ENCODE measurements around the gene RRAS2.

DNA sequence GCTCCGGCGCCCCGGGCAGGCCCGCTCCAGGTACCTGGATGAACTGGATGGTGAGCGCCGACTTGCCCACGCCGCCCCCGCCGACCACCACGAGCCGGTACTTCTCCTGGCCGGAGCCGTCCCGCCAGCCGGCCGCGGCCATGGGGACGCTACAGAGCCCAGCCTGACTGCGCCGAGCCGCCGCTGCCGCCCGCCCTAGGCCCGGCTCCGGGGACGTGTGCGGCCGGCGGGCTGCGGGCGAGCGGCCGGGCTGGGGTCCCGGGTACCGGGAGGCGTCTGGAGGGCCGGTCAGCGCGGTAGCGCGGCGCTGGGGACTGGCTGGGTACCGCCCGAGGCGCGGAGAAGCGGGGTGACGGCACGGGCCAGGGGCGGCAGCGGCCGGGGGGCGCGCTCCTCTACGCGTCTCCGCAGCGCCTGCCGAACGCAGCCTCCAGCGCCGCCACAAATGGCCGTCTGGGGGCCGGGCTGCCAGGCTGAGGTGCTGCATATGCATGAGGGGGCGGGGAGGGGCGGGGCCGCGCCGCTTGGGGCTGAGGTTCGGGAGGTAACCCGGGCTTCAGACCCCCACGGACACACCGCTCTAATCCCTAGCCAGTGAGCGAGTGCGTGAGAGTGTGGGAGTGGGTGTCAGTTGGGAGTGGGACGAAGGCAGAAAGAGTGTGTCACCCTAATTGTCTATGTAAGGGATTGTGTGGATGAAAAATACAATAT, at the start of gene RRAS2:
- TF ChIP-seq FOSL1 (tag; conservative IDR thresholded peaks at IDR 0.05) = no peak
- TF ChIP-seq, protein P1, sequence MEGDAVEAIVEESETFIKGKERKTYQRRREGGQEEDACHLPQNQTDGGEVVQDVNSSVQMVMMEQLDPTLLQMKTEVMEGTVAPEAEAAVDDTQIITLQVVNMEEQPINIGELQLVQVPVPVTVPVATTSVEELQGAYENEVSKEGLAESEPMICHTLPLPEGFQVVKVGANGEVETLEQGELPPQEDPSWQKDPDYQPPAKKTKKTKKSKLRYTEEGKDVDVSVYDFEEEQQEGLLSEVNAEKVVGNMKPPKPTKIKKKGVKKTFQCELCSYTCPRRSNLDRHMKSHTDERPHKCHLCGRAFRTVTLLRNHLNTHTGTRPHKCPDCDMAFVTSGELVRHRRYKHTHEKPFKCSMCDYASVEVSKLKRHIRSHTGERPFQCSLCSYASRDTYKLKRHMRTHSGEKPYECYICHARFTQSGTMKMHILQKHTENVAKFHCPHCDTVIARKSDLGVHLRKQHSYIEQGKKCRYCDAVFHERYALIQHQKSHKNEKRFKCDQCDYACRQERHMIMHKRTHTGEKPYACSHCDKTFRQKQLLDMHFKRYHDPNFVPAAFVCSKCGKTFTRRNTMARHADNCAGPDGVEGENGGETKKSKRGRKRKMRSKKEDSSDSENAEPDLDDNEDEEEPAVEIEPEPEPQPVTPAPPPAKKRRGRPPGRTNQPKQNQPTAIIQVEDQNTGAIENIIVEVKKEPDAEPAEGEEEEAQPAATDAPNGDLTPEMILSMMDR (IDR thresholded peaks at IDR 0.05 in 2 of 3, conservative IDR thresholded peaks at IDR 0.05 in 1 of 3; ENCODE audit: insufficient read depth in 2 of 3, low read depth in 1 of 3, low read length in 3 of 3) = peak in 1 of 3 experiments; percentile 7; a peak in 1 of 6 replicates
- TF ChIP-seq CBX5 (IDR thresholded peaks at IDR 0.05; ENCODE audit: borderline replicate concordance, low read depth) = no peak
- TF ChIP-seq CREM (IDR thresholded peaks at IDR 0.05; ENCODE audit: low read depth) = peak; percentile 84
- TF ChIP-seq PHF8 (IDR thresholded peaks at IDR 0.05; ENCODE audit: borderline replicate concordance, low read length) = peak; percentile 71; the same call in 1 of the 2 replicates
- peak; percentile 80 for TF ChIP-seq POLR2AphosphoS5 (IDR thresholded peaks at IDR 0.05; ENCODE audit: control insufficient read depth, insufficient read depth, low read depth, low read length)
- no peak for TF ChIP-seq RFX5 (IDR thresholded peaks at IDR 0.05; ENCODE audit: low read depth, low read length)
- TF ChIP-seq CBX3 (IDR thresholded peaks at IDR 0.05; ENCODE audit: borderline replicate concordance in 1 of 2, low read length in 2 of 2) = no peak
- no peak for TF ChIP-seq ZNF263 (CRISPR knock-in tag; IDR thresholded peaks at IDR 0.05; ENCODE audit: borderline replicate concordance)
